DND-41 (cell line): Measurements from ENCODE around the gene SERPINA12.

Experiments
- CTCF ChIP-seq: IDR thresholded peaks from 2 replicates; pipeline ENCODE4 v1.5.1; 2012; ENCODE audit warnings: borderline replicate concordance, low read length, moderate library complexity, mild to moderate bottlenecking; ENCODE audit not compliant: poor library complexity, severe bottlenecking; ENCODE audit errors: extremely low read depth
- EZH2 ChIP-seq: IDR thresholded peaks from 3 replicates; pipeline ENCODE4 v1.6.1; 2012; ENCODE audit warnings: borderline replicate concordance, low read depth, mild to moderate bottlenecking, moderate library complexity, low read length, inconsistent platforms; ENCODE audit not compliant: severe bottlenecking

DNA sequence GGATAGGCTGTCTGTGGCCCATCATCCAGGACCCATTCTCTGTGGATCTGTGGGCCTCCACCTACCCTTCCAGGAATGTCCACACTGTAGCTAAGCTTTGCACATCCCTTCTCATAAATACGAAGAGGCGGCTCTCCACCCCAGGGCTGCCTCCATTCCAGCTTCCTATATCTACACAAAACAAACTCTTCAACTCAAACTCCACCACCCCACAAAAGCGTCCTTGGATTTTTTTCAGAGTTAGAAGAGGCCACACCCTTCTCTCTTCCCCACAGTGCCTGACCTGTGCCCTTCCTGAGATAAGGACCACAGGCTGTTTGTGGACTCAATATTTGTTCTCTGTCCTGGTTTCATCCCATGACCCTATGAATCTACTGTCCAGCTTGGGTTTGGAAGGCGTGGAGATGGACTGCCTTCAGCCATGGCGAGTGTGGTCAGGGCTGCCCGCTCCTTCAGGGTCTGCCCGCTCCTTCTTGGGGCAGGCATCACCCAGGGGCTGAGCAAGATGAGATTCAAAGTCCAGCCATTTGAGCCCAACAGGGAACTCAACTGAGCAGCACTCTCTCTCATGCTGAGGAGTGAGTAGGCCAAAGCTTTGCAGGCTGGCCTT is 13.0 kb upstream of the SERPINA12 start:
- TF ChIP-seq CTCF (no peak), EZH2 (no peak)
